Gastrocnemius medialis (tissue), 4 donors: ENCODE measurements around the gene NIBAN1. TPM values are rescaled to one million over a fixed set of nuclear protein-coding genes. Genes with fewer than 3 reads are reported as not detected.
"Not testable (repeated sequence)": the region's sequence is repeated elsewhere in the genome, so short reads cannot be mapped to it uniquely, and the experiment has no call there.

ENCODE experiments used
- ATAC-seq, 2 donors: fragments of 150-250 bp; one replicate each; pipeline ENCODE4 v1.9.1; 2016
- DNase-seq, 2 donors: peaks; one replicate each; pipeline ENCODE4 v3.0.0-alpha.2; 2019
- H3K27ac ChIP-seq, 4 donors: fragments of 200-600 bp; sonication (generic); 1 replicate in 1 of 4; 2 replicates in 3 of 4; pipeline ENCODE4 v1.5.1; 2016 to 2018; ENCODE audit warnings: mild to moderate bottlenecking in 2 of 4, moderate library complexity in 1 of 4
- H3K27me3 ChIP-seq, 3 donors: fragments of 200-600 bp; sonication (generic) in 2 of 3; 1 replicate in 1 of 3; 2 replicates in 2 of 3; pipeline versions ENCODE4 v1.5.1 to v1.6.0; 2016 to 2019; ENCODE audit warnings: mild to moderate bottlenecking in 1 of 3, moderate library complexity in 1 of 3
- H3K36me3 ChIP-seq, 2 donors: fragments of 200-600 bp; sonication (generic) in 1 of 2; one replicate each; pipeline ENCODE4 v1.5.1; 2017 to 2018
- H3K4me1 ChIP-seq, 2 donors: fragments of 200-600 bp; sonication (generic) in 1 of 2; one replicate each; pipeline ENCODE4 v1.5.1; 2016 to 2017; ENCODE audit warnings: mild to moderate bottlenecking in 2 of 2
- H3K4me3 ChIP-seq, 4 donors: fragments of 200-600 bp; sonication (generic) in 3 of 4; 1 replicate in 1 of 4; 2 replicates in 3 of 4; pipeline ENCODE4 v1.5.1; 2016 to 2019; ENCODE audit warnings: mild to moderate bottlenecking in 2 of 4
- H3K9me3 ChIP-seq, 3 donors: fragments of 200-600 bp; sonication (generic) in 2 of 3; 1 replicate in 1 of 3; 2 replicates in 2 of 3; pipeline ENCODE4 v1.5.1; 2016 to 2019
- POLR2A ChIP-seq, 2 donors: fragments of 450-650 bp; IDR thresholded peaks; one replicate each; pipeline ENCODE4 v1.6.1; 2017; ENCODE audit warnings: antibody characterized with exemption in 2 of 2, mild to moderate bottlenecking in 2 of 2, moderate library complexity in 2 of 2
- in situ Hi-C, 4 donors: fragments of 200-750 bp; cut with MboI; loops; one replicate each; pipeline versions ENCODE4 v1.15.0 to v1.8.0; 2017; ENCODE audit warnings: low sequenced_read_pairs in 4 of 4
- intact Hi-C: fragments of 100-400 bp; cut with DNase I; formaldehyde crosslinking; loops from one replicate; pipeline ENCODE4 v1.15.1; 2023; ENCODE audit warnings: low total_unique reads
- total RNA-seq, 4 donors: library from RNA; depleted of rRNA; stranded (reverse); fragments of >200 nt; gene quantifications; one replicate each; pipeline versions ENCODE4 v1.1.0 to v1.2.3, GENCODE V29; 2016
- TF ChIP-seq, protein P1 (sequence below), 5 experiments: fragments of 450-650 bp in 3 of 5; fragments of 200-600 bp in 2 of 5; sonication (generic) in 2 of 5; IDR thresholded peaks in 4 of 5; conservative IDR thresholded peaks in 1 of 5; 1 replicate in 4 of 5; 2 replicates in 1 of 5; pipeline ENCODE4 v1.5.1; 2016 to 2019; ENCODE audit warnings: antibody characterized with exemption in 5 of 5, mild to moderate bottlenecking in 3 of 5, moderate library complexity in 3 of 5

The NIBAN1 gene
- total RNA-seq, 4 donors from 2014 or later = 11.7 to 125 (median 19.7) TPM

DNA sequence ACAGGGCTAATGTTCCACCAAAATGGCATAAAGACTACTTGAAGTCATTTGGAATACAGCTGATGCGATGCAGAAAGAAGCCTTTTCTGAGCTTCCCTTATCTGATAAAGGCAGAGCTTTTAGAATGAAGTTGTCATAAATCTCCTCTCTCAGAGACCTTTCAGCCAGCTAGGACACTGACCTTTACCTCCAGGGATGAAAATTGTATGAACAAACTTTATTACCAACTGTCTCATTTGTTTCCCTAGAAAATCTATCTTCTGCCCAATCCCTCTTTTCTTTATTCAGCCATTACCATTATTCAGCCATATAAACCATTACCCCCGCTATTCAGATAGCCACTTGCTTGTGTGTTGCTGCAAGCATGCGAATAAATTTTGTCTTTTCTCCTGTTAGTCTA lies 41.3 kb upstream of the NIBAN1 start:
- no peak for TF ChIP-seq POLR2A (IDR thresholded peaks at IDR 0.05)
- TF ChIP-seq, protein P1, sequence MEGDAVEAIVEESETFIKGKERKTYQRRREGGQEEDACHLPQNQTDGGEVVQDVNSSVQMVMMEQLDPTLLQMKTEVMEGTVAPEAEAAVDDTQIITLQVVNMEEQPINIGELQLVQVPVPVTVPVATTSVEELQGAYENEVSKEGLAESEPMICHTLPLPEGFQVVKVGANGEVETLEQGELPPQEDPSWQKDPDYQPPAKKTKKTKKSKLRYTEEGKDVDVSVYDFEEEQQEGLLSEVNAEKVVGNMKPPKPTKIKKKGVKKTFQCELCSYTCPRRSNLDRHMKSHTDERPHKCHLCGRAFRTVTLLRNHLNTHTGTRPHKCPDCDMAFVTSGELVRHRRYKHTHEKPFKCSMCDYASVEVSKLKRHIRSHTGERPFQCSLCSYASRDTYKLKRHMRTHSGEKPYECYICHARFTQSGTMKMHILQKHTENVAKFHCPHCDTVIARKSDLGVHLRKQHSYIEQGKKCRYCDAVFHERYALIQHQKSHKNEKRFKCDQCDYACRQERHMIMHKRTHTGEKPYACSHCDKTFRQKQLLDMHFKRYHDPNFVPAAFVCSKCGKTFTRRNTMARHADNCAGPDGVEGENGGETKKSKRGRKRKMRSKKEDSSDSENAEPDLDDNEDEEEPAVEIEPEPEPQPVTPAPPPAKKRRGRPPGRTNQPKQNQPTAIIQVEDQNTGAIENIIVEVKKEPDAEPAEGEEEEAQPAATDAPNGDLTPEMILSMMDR (IDR thresholded peaks at IDR 0.05 in 4 of 5, conservative IDR thresholded peaks at IDR 0.05 in 1 of 5) = no peak
- no peak for DNase-seq
- in situ Hi-C loops = no loop called here

DNA sequence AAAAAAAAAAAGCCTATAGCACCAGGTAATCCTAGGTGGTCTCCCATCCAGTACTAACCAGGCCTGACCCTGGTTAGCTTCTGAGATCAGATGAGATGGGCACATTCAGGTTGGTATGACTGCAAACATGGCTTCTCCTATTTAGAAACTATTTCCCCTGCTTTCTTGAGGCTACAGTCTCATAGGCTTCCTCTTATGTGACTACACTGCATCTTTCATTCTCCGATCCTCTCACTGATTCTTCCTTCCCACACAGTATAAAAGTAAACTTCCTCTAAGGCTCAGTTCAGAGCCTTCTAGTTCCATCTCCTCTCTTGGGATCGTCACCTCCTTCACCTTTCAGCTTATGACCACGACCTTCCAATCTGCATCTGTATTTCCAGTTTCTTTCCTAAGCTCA lies 40.6 kb upstream of the NIBAN1 start:
- Histone ChIP-seq H3K9me3 (no peaks in the 10 kb centered on the region), H3K27me3 (no peaks in the 10 kb centered on the region), H3K27ac (no peak overlapping the region), H3K36me3 (no peaks in the 10 kb centered on the region), H3K4me1 (no peaks in the 10 kb centered on the region), H3K4me3 (no peak overlapping the region)
- DNase-seq = no peak
- no peak for ATAC-seq
- in situ Hi-C loops (no loop called here), intact Hi-C loops (no loop called here)
- TF ChIP-seq, protein P1 (IDR thresholded peaks at IDR 0.05 in 4 of 5, conservative IDR thresholded peaks at IDR 0.05 in 1 of 5) = no peak
- TF ChIP-seq POLR2A (IDR thresholded peaks at IDR 0.05) = no peak

More for the DNA sequence above, 41.3 kb upstream of the NIBAN1 start:
- Histone ChIP-seq H3K27me3 (no peaks in the 10 kb centered on the region), H3K4me1 (no peaks in the 10 kb centered on the region), H3K36me3 (no peaks in the 10 kb centered on the region), H3K9me3 (no peaks in the 10 kb centered on the region), H3K27ac (no peak overlapping the region), H3K4me3 (no peak overlapping the region)
- intact Hi-C loops = no loop called here
- no peak for ATAC-seq

DNA sequence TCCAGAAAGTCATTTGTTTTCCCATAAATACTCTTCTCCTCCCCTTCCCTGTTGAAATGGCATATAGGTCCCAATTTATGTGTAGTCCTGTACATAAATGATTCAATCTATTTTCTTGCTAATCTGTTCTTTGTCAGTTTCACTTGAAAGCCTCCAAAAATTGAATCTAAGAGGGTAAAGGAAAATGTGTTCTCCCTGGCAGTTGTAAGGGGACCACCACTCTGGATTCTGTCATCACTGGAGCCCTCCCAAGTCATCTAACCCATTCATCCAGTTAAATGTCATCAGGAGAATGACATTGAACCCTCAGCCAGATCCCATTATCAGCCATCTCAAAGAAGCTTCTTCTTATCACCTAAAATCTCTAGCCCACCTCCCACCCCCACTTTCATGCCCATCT lies 36.1 kb upstream of the NIBAN1 start:
- Histone ChIP-seq H3K4me3 (no peak overlapping the region), H3K9me3 (no peaks in the 10 kb centered on the region), H3K36me3 (no peaks in the 10 kb centered on the region), H3K4me1 (no peaks in the 10 kb centered on the region), H3K27me3 (no peaks in the 10 kb centered on the region), H3K27ac (no peak overlapping the region)
- no peak for DNase-seq
- intact Hi-C loops = no loop called here
- in situ Hi-C loops = no loop called here
- TF ChIP-seq POLR2A (IDR thresholded peaks at IDR 0.05) = no peak
- TF ChIP-seq, protein P1 (IDR thresholded peaks at IDR 0.05 in 4 of 5, conservative IDR thresholded peaks at IDR 0.05 in 1 of 5) = no peak
- no peak for ATAC-seq

DNA sequence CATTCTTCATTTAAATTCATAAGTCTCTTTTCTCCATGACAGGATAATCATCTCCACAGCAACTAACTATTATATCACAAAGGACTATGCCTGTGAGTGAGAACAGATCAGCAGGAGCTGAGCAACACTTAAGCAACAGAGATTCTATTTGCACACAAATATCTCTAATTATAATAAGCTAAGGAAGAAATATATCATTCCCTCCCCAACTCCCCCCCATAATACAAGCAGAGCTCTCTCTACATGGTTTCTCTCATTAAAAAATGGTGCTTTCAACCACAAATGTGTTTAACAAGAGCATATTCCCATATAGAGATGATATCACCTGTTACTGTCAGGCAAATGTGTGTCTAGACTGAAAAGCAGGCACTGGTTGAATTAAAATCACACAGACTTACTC lies 34.5 kb upstream of the NIBAN1 start:
- intact Hi-C loops (no loop called here), in situ Hi-C loops (no loop called here)
- Histone ChIP-seq H3K27me3 (no peaks in the 10 kb centered on the region), H3K27ac (no peak overlapping the region), H3K9me3 (no peaks in the 10 kb centered on the region), H3K4me3 (no peak overlapping the region), H3K36me3 (no peaks in the 10 kb centered on the region), H3K4me1 (no peaks in the 10 kb centered on the region)
- TF ChIP-seq, protein P1 (IDR thresholded peaks at IDR 0.05 in 4 of 5, conservative IDR thresholded peaks at IDR 0.05 in 1 of 5) = no peak
- TF ChIP-seq POLR2A (IDR thresholded peaks at IDR 0.05) = no peak
- DNase-seq = no peak
- ATAC-seq = no peak

DNA sequence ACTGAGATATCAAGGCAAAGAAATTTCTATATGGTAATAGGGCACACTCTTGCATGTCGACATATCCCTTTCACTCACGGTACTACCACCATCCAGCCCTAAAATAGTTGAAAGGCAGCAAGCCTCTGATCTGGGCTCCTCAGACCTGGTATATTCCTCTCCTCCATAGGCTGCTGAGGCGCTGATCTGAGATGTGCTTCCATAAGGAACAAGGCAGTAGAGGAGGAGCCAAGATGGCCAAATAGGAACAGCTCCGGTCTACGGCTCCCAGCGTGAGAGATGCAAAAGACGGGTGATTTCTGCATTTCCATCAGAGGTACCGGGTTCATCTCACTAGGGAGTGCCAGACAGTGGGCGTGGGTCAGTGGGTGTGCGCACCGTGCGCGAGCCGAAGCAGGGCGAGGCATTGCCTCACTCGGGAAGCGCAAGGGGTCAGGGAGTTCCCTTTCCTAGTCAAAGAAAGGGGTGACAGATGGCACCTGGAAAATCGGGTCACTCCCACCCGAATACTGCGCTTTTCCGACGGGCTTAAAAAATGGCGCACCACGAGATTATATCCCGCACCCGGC lies 27.1 kb upstream of the NIBAN1 start:
- DNase-seq, in situ Hi-C loops, H3K4me3 ChIP-seq, intact Hi-C loops, H3K4me1 ChIP-seq, H3K36me3 ChIP-seq, H3K27ac ChIP-seq, H3K27me3 ChIP-seq, ATAC-seq, H3K9me3 ChIP-seq: not testable (repeated sequence)

DNA sequence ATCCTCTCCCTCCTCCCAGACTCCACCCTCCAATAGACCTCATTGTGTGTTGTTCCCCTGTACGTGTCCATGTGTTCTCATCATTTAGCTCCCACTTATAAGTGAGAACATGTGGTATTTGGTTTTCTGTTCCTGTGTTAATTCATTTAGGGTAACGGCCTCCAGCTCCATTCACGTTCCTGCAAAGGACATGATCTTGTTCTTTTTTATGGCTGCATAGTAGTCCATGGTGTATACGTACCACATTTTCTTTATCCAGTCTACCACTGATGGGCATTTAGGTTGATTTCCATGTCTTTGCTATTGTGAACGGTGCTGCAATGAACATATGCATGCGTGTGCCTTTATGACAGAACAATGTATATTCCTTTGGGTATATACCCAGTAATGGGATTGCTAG lies 25.7 kb upstream of the NIBAN1 start:
- H3K4me1 ChIP-seq, H3K9me3 ChIP-seq, H3K4me3 ChIP-seq, H3K27me3 ChIP-seq, DNase-seq, H3K27ac ChIP-seq, H3K36me3 ChIP-seq, intact Hi-C loops, in situ Hi-C loops, ATAC-seq: not testable (repeated sequence)
